ENCODE measurements around the gene TREML1.
"Not testable (repeated sequence)": the region's sequence is repeated elsewhere in the genome, so short reads cannot be mapped to it uniquely, and the experiment has no call there.

The TREML1 gene

DNA sequence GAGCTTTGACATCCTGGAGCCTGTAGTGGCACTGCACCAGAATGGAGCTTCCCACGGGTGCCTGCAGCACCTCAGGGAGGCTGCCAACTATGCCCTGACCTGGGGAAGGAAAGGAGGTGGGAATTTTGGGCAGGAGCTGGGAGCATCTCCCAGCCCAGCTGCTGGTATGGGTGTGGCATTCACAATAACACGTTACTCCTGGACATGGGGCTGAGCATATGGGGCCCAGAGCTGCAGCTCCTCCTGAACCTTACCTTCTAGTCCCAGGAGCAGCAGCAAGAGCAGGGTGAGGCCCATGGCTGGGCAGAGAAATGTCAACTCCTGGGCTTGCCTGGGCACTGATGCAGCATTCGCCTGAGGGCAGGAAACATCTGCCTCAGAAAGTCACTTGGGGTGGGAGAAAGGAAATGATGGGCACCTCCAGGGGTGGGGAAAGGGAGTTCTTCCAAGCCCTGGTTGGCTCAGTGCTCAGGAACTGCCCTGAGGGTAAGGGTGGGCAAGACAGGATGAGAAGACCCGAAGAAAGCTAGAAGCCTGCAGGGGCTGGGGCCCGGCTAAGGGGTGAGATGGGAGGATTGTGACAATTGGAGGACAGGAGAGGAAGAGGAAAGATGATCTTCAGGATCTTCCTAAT is at the start of gene TREML1:
Gene TREML1 (minus strand): TSS at position 356 of the 634 bp plus-strand sequence. CDS start 59 bp downstream, at position 297.
- no peak for DNase-seq

DNA sequence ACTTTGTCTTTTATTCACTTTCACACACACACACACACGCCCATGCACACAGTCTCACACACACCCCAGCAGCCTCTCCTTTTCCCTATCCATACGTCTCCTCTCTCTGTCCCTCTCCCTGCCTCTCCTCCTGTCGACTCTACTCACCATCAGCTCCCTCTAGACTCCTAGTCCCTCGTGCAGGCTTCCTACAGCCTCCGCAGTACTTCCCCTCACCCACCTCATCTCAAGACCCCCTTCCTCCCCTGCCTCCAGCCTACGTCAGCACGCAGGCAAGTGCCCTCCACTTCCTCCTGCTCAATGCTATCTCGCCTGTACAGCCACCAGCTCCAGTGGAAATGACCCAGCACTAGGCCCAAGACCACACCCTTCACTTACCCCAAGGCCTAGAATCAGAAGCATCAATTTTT is 47.6 kb upstream of the TREML1 start:
- no peak for DNase-seq

- DNase-seq: peak; percentile 13
Measured at GRCh38 chr6:41200901-41201763, 47.0 kb upstream of the TREML1 start, which contains the start of gene TREML2. TSS of gene TREML2 (minus strand) at chr6:41201149. CDS start at chr6:41201008, 141 bp downstream.

DNA sequence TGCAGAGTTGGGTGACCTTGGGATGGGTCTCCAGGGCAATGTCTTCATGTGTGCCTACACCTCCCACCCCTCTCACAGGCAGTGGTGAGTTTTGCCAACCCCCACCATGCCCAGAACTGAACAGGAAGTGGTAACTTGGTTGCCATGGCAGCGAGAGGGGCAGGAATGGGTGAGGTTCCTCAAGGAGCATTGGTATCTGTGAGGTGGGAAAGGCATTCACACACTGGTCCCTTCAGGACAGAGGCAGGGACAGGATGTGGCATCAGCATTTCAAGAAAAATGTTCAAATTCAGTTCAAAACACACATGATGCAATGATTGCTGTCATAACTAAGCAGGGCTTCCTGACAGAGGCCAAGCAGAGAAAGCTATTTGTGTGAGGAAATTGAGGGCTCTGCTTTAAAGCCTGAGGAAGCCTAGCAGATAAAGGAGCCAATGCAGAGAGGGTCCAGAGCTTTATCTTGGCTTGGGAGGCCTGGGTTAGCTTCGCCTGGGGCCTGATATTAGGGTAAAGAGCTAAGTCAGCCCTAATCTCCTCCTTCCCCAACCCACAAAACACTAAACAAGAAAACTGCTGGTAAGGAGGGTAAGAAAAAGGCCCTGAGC is 46.3 kb upstream of the TREML1 start:
- DNase-seq: peak; percentile 35

GRCh38 chr6:41199552-41200246 is 45.6 kb upstream of the TREML1 start:
- peak; percentile 27 for DNase-seq

GRCh38 chr6:41197234-41197633 is 43.1 kb upstream of the TREML1 start:
- no peak for DNase-seq

GRCh38 chr6:41194386-41194785 is 40.2 kb upstream of the TREML1 start:
- DNase-seq: no peak

GRCh38 chr6:41193884-41194283 is 39.7 kb upstream of the TREML1 start:
- DNase-seq: no peak

GRCh38 chr6:41193171-41193734 is 39.1 kb upstream of the TREML1 start:
- no peak for DNase-seq

GRCh38 chr6:41191569-41191968 is 37.4 kb upstream of the TREML1 start:
- no peak for DNase-seq

- no peak for DNase-seq
Measured at GRCh38 chr6:41190791-41191190, 36.6 kb upstream of the TREML1 start.

GRCh38 chr6:41189967-41190366 is 35.8 kb upstream of the TREML1 start:
- DNase-seq: no peak

GRCh38 chr6:41189046-41189445 is 34.9 kb upstream of the TREML1 start:
- DNase-seq: not testable (repeated sequence)

DNA sequence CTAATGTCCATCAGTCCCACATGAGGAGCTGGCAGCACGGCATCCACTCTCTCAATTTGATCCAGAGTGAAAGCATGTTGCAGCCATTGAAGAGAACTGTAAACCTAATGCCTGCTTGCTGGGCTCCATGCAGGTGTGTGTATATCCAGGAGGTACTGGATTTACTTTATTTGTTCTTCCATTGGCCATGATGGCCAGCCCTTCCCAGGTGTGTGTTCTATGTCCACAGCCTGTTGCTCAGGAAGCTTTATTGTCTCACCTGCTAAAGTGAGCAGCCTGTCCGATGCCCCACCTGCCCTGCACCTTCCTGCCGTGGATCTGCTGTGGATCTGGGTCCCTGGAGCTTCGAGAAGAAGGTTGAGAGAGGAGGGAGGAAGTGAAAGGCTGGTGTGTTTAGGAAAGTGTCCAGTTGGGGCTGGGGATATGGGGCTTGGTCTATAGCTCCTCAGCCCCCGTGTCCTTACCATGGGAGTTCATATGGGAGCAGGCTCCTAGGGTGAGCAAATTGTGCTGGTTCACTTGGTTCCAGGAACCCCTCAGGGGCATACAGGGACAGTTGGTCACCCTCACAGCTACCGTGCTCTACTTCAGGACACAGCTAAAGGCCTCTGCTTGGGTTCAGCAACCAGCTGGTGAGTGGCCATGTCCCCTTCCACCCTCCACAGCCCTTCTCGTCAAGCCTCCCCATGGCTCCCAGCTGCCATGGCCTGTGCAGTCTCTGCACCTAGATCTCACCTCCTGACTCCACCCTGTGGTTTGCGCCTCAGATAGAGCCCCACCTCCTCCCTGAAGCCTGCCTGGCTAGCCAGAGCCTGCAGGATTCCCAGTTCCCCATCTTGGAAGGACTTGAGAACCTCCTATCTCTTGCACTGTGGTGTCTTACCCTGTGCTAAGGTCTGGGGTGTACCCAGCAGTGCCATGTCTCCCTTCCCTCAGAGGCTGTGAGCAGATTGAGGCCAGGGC is 34.1 kb upstream of the TREML1 start:
- DNase-seq: no peak

GRCh38 chr6:41186031-41186562 is 31.9 kb upstream of the TREML1 start:
- no peak for DNase-seq

DNA sequence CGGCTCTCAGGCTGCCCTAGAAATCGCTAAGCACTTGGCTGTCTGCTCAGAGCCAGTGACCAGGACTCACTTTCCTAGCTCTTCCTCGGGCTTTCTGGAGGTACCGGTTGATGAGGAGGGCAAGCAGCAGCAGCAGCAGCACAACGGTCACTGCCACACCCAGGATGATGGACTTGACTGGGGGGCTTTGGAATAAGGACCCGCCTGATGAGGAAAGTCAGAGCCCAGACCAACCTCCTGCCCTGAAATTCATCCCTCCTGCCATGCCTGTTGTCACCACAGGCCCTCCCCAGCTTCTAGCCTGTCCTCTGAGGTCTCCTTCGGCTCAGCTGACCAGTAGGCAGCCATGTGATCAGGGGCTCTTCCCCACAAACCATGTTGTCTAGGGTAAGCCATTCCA is 30.6 kb upstream of the TREML1 start:
- no peak for DNase-seq

GRCh38 chr6:41182069-41183034 is 28.2 kb upstream of the TREML1 start:
- DNase-seq: peak; percentile 21

DNA sequence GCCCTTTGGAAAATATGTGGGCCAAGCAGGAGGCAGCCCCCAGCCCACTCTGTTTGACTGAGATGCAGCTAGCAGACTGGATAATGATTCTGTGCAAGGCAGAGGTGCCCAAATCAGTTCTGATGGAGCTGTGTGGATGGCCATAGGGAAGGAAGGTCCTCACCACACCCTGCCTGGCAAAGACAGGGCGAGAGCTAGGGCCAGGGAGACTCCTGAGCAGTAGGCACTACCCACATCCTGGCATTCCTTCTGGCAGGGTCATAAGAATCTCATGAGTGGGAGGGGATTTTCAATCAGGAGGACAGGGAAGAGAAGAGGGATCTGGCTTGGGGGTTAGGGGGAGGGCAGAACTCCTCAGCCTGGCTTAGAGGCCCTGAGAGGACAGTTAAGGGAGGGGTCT is 27.4 kb upstream of the TREML1 start:
- DNase-seq: no peak

DNA sequence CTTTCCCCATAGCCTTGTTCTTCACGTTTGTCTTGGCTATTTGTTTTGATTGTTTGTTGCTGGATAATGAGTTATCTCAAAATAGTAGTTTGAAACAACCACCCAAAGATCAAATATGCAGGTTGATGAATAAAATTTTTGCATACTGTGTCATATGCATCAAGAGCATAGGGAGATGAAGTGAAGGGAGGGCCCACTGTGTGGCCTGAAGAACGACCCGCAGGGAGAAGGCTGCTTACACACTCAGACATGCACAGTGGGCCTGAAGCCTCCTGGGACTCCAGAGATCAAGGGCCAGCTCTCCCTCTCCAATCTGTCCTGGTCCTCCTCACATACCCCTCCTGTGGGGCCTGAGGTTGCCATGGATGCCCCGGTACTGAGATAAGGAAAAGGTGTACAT is 25.0 kb upstream of the TREML1 start:
- DNase-seq: no peak

- no peak for DNase-seq
Measured at GRCh38 chr6:41177695-41178094, 23.5 kb upstream of the TREML1 start.
